ENCODE measurements around the gene BRIP1.
"Not testable (repeated sequence)": the region's sequence is repeated elsewhere in the genome, so short reads cannot be mapped to it uniquely, and the experiment has no call there.

BRIP1 gene

GRCh38 chr17:61862975-61863800, at the start of gene BRIP1:
TSS of gene BRIP1 (minus strand) at chr17:61863528. CDS start at chr17:61861539, 1,989 bp downstream.
- H3K4me1 ChIP-seq (ENCODE audit: insufficient read depth, low read length): peaks cover 7% of the 10 kb centered on the region; the same call in 1 of the 2 replicates
- H3K9ac ChIP-seq (ENCODE audit: low read depth, low read length): peak within 1 kb of the TSS; percentile 96
- H3K36me3 ChIP-seq (ENCODE audit: insufficient read depth, low read length): no peaks in the 10 kb centered on the region

GRCh38 chr17:61908292-61909037, 45.1 kb upstream of the BRIP1 start:
- Histone ChIP-seq H3K9me3 (ENCODE audit: control insufficient read depth, insufficient read depth, low read length) (no peaks in the 10 kb centered on the region), H3K9ac (ENCODE audit: low read depth, low read length) (no peak overlapping the region), H3K36me3 (ENCODE audit: insufficient read depth, low read length) (peaks cover 18% of the 10 kb centered on the region; the same call in 1 of the 2 replicates), H3K4me1 (ENCODE audit: insufficient read depth, low read length) (no peaks in the 10 kb centered on the region)

More at GRCh38 chr17:61862975-61863800, at the start of gene BRIP1:
- H3K9me3 ChIP-seq (ENCODE audit: control insufficient read depth, insufficient read depth, low read length): no peaks in the 10 kb centered on the region

- no peak overlapping the region for H3K9ac ChIP-seq (ENCODE audit: low read depth, low read length)
- H3K36me3 ChIP-seq (ENCODE audit: insufficient read depth, low read length): peaks cover 21% of the 10 kb centered on the region
- no peaks in the 10 kb centered on the region for H3K9me3 ChIP-seq (ENCODE audit: control insufficient read depth, insufficient read depth, low read length)
Observed at GRCh38 chr17:61907361-61907760, 44.0 kb upstream of the BRIP1 start.

GRCh38 chr17:61904094-61904710, 40.9 kb upstream of the BRIP1 start:
- Histone ChIP-seq H3K9ac (ENCODE audit: low read depth, low read length) (no peak overlapping the region), H3K4me1 (ENCODE audit: insufficient read depth, low read length) (no peaks in the 10 kb centered on the region), H3K9me3 (ENCODE audit: control insufficient read depth, insufficient read depth, low read length) (no peaks in the 10 kb centered on the region), H3K36me3 (ENCODE audit: insufficient read depth, low read length) (peaks cover 10% of the 10 kb centered on the region)

More at GRCh38 chr17:61907361-61907760, 44.0 kb upstream of the BRIP1 start:
- no peaks in the 10 kb centered on the region for H3K4me1 ChIP-seq (ENCODE audit: insufficient read depth, low read length)

- Histone ChIP-seq H3K4me1 (ENCODE audit: insufficient read depth, low read length) (no peaks in the 10 kb centered on the region), H3K9me3 (ENCODE audit: control insufficient read depth, insufficient read depth, low read length) (no peaks in the 10 kb centered on the region), H3K9ac (ENCODE audit: low read depth, low read length) (no peak overlapping the region), H3K36me3 (ENCODE audit: insufficient read depth, low read length) (peaks cover 10% of the 10 kb centered on the region)
Observed at GRCh38 chr17:61903251-61903650, 39.9 kb upstream of the BRIP1 start.

GRCh38 chr17:61897548-61898180, 34.3 kb upstream of the BRIP1 start:
- no peaks in the 10 kb centered on the region for H3K4me1 ChIP-seq (ENCODE audit: insufficient read depth, low read length)
- H3K9me3 ChIP-seq (ENCODE audit: control insufficient read depth, insufficient read depth, low read length): no peaks in the 10 kb centered on the region
- peaks cover 10% of the 10 kb centered on the region for H3K36me3 ChIP-seq (ENCODE audit: insufficient read depth, low read length)
- no peak overlapping the region for H3K9ac ChIP-seq (ENCODE audit: low read depth, low read length)

- H3K9ac ChIP-seq (ENCODE audit: low read depth, low read length): no peak overlapping the region
- H3K4me1 ChIP-seq (ENCODE audit: insufficient read depth, low read length): no peaks in the 10 kb centered on the region
- H3K9me3 ChIP-seq (ENCODE audit: control insufficient read depth, insufficient read depth, low read length): no peaks in the 10 kb centered on the region
- H3K36me3 ChIP-seq (ENCODE audit: insufficient read depth, low read length): peaks cover 5% of the 10 kb centered on the region; the same call in 1 of the 2 replicates
Observed at GRCh38 chr17:61895391-61895790, 32.1 kb upstream of the BRIP1 start.

GRCh38 chr17:61894310-61894709, 31.0 kb upstream of the BRIP1 start:
- not testable (repeated sequence) for H3K4me1 ChIP-seq (ENCODE audit: insufficient read depth, low read length); H3K9me3 ChIP-seq (ENCODE audit: control insufficient read depth, insufficient read depth, low read length); H3K36me3 ChIP-seq (ENCODE audit: insufficient read depth, low read length); H3K9ac ChIP-seq (ENCODE audit: low read depth, low read length)

- not testable (repeated sequence) for H3K4me1 ChIP-seq (ENCODE audit: insufficient read depth, low read length); H3K9ac ChIP-seq (ENCODE audit: low read depth, low read length); H3K9me3 ChIP-seq (ENCODE audit: control insufficient read depth, insufficient read depth, low read length); H3K36me3 ChIP-seq (ENCODE audit: insufficient read depth, low read length)
Observed at GRCh38 chr17:61887733-61888132, 24.4 kb upstream of the BRIP1 start.

GRCh38 chr17:61885865-61886264, 22.5 kb upstream of the BRIP1 start:
- not testable (repeated sequence) for H3K4me1 ChIP-seq (ENCODE audit: insufficient read depth, low read length); H3K9me3 ChIP-seq (ENCODE audit: control insufficient read depth, insufficient read depth, low read length); H3K36me3 ChIP-seq (ENCODE audit: insufficient read depth, low read length); H3K9ac ChIP-seq (ENCODE audit: low read depth, low read length)

- H3K36me3 ChIP-seq (ENCODE audit: insufficient read depth, low read length): peaks cover 3% of the 10 kb centered on the region; the same call in 1 of the 2 replicates
Observed at GRCh38 chr17:61884864-61885263, 21.5 kb upstream of the BRIP1 start.

GRCh38 chr17:61880589-61881102, 17.3 kb upstream of the BRIP1 start:
- no peaks in the 10 kb centered on the region for H3K9me3 ChIP-seq (ENCODE audit: control insufficient read depth, insufficient read depth, low read length)
- H3K36me3 ChIP-seq (ENCODE audit: insufficient read depth, low read length): no peaks in the 10 kb centered on the region; the same call in 1 of the 2 replicates
- no peak overlapping the region for H3K9ac ChIP-seq (ENCODE audit: low read depth, low read length)
- H3K4me1 ChIP-seq (ENCODE audit: insufficient read depth, low read length): no peaks in the 10 kb centered on the region

More at GRCh38 chr17:61884864-61885263, 21.5 kb upstream of the BRIP1 start:
- Histone ChIP-seq H3K9ac (ENCODE audit: low read depth, low read length) (no peak overlapping the region), H3K4me1 (ENCODE audit: insufficient read depth, low read length) (no peaks in the 10 kb centered on the region), H3K9me3 (ENCODE audit: control insufficient read depth, insufficient read depth, low read length) (no peaks in the 10 kb centered on the region)

- Histone ChIP-seq H3K9me3 (ENCODE audit: control insufficient read depth, insufficient read depth, low read length) (no peaks in the 10 kb centered on the region), H3K9ac (ENCODE audit: low read depth, low read length) (no peak overlapping the region), H3K36me3 (ENCODE audit: insufficient read depth, low read length) (no peaks in the 10 kb centered on the region; the same call in 1 of the 2 replicates), H3K4me1 (ENCODE audit: insufficient read depth, low read length) (no peaks in the 10 kb centered on the region)
Observed at GRCh38 chr17:61878984-61879612, 15.8 kb upstream of the BRIP1 start.

Data from ES-I3 (cell line).